GM18861 (cell line): ENCODE data around the gene CA9.

Experiments
- ATAC-seq: cut with Tn5 transposase; IDR thresholded peaks from one replicate; pipeline ENCODE4 v1.9.1; 2021; ENCODE audit not compliant: unreplicated experiment

The CA9 gene

GRCh38 chr9:35690614-35691333 lies 17.0 kb downstream of the CA9 start:
- ATAC-seq: no peak

DNA sequence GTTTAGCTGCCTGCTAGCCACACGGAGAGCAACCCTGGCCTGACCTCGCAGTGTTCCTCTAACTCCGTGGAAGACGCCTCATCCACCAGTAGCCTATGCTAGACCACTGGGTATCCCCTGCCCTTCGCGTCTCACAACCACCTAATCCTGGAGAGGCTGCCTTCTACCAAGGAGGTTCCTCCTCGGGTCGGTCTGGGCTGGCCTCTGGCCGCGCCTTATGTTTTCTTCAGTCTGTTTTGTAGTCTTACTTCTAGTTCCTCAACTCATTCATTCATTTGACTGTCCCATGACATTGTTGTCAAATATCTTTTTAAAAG lies 17.6 kb downstream of the CA9 start:
- no peak for ATAC-seq

DNA sequence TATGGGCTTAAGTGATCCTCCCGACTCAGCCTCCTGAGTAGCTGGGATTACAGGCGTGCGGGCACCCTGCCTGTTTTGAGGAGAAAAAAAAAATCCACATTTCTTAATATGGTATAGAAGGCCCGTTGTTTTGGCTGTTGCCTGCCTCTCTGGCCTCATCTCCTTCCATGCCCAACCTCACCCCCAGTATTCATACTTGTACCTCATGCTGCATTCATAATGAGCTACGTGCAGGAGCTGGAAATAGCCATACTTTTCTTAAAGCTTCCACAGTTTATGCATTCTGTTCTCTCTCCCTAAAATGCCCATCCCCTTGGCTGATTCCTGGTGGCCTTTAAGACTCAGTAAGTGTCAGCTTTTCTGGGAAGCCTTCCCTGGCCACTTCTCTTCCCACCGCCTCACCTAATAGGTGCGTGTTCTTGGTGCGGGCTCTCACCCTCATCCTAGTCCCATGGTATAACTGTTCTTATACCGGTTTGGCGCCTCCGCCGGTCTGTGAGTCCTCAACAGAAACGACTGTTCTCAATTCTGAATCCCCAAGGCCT lies 18.1 kb downstream of the CA9 start:
- ATAC-seq: no peak

DNA sequence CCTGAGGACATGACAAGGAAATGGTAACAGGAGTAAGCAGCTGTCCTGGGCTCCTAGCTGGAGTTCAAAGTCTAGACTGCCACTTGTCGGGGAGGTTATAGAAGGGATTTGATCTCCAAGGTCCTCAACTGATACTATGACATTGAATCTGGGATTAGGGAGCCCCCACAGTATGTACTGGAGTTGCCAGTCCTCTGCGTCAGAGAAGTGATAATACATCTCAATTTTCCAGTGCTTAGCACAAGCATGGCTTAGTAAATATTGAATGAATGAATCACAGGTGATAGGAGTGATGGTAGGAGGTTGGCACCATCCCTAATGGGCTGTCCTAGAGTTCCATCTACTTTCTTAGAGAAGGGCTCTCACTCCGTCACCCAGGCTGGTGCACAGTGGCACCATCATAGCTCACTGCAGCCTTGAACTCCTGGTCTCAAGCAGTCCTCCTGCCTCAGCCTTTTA lies 22.2 kb downstream of the CA9 start:
- ATAC-seq: no peak

DNA sequence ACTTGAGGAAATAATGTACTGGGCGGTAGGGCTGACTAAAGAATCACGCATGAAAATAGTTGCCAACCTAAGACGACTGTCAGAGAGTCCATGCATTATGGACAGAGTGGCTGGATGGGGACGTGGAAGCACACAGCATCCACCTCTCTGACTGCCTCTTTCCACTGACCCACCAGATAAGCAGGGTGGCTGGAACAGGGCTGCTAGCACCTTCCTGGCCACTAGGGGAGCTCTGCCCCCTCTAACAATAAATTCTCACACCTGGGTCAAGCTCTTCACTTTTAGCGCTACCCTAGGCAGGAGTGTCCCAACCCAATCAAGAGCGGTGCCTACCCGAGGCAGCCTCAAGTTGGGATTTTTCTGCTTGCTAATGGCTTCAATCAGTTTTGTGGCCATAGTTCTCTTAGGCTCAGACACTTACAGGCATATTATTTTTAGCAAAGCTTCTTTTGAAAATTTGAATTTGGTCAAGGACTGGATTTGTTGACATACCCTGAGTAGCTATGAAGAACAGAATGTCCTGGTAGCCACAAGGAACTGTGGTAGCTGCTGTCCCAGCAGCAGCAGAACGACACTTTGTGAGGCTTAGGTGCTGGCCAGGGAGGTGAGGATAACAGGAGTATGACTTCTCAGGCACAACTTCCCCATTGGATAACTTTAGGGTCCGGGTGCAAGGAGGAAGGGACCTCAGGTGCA lies 22.9 kb downstream of the CA9 start:
- ATAC-seq: peak; percentile 84

- no peak for ATAC-seq
Measured at GRCh38 chr9:35697486-35697885, 23.8 kb downstream of the CA9 start.

- ATAC-seq: no peak
Measured at GRCh38 chr9:35698231-35698630, 24.5 kb downstream of the CA9 start.

GRCh38 chr9:35700031-35700430 lies 26.3 kb downstream of the CA9 start:
- no peak for ATAC-seq

DNA sequence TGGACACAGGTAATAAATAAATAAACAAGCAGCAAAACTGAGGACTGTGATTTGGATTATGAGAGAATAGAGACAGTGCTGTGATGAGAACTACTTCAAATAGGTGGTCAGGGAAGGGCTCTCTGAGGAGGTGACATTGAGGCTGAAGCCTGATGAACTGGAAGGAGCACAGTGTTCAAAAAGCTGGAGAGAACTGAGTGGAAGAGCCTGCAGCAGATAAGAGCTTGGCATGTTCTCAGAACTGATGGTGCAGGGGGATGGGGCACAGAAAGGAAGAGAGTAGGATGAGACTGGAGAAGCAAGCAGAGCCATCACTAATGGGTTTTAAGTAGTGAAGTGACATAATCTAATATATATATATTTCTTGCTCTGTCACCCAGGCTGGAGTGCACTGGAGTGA lies 27.2 kb downstream of the CA9 start:
- ATAC-seq: no peak

- no peak for ATAC-seq
Measured at GRCh38 chr9:35702696-35703095, 29.0 kb downstream of the CA9 start.

- ATAC-seq: no peak
Measured at GRCh38 chr9:35703906-35704672, 30.4 kb downstream of the CA9 start.

GRCh38 chr9:35705372-35705771 lies 31.6 kb downstream of the CA9 start:
- ATAC-seq: no peak

DNA sequence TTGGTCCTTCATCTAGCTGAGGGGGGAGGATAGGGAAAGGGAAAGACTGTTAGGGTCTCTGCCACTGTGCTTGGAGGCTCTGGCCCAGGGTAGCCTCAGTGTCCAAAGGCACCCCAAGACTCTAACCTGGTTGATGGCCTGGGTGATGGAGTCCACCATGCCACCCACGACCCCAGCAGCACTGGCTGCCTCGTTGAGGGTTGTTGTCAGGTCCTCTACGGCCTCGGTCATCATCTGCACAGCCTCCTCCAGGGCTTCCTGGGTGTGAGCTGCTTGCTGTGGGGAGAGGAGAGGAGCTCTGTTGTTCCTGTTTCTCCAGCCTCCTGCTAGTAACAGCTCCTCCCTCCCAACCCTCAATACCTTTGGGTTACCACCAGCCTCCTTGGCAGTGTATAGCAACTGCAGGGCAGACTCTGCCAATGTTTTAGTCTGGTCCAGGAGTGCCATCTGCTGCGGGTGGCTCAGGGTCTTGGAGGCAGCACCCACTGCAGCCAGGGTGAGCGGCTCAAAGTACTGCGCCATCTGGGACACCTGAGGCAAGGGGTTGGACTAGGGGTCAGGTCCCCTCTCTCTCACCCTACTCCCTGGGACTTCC lies 32.2 kb downstream of the CA9 start:
- ATAC-seq: no peak

DNA sequence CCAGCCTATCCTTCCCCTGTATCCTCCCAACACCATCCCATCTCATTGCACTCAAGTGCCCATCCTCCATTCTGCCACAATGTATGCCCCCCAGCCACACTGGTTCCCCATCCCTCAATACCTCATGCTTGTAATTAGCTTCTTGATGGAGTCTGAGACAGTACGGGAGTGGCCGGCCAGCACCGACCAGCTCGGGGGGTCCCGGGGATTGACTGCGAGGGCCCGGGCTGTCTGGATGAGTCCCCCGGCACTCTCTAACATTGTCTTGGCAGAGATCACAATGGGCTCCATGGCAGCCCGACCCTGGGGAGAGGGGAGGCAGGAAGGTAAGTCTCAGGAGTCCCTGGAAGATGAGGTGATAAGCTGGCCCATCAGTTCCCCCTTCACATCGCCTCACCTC lies 33.2 kb downstream of the CA9 start:
- no peak for ATAC-seq

DNA sequence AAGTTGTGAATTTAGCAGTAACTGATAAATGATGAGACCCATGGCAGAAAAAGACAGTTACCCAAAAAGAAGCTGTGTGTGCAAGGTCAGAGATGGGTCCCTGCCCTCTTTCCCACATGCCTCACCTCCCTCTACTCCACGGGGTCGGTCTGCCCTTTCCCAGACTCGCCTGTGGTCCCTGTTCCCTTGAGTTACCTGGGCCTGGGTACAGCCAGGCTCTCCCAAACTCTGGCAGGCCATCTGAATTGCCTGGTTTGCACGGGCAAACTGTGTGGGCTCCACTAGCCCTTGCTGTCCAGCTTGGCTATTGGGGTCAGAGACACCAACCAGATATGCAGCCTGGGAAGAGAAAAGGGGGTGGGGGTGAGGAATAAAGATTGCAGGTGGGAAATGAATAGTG lies 34.4 kb downstream of the CA9 start:
- ATAC-seq: no peak

DNA sequence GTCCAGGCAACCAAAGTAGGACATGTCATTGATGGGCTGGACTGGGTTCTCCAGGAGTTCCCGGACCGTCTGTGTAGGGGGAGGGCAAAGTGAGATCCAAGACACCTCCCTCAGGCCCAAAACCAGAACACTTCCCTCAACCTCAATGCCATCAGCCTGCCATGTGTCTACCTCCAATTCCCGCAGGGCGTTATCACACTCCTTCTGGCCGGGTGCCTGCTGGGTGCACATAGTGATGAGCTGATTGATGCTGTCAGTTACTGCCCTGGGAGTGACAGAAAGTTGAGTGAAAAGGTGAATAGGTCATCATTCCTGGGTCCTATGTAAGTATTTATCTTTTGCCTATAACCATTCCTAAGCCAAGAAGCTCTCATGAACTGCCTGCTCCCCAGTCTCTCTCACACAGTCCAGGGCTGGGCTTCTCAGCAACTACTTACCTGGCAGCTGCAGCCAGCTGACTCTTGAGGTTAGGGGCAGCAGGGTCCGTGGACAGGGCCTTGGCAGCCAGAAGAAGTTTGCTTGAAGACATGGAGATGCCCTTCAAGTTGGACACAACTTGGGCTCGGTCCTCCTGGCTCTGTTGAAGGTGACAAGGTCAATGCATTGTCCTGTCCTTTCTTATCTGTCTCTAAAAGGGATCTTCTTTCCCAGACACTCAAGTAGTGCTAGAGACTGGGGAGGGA lies 37.2 kb downstream of the CA9 start:
- ATAC-seq: no peak

DNA sequence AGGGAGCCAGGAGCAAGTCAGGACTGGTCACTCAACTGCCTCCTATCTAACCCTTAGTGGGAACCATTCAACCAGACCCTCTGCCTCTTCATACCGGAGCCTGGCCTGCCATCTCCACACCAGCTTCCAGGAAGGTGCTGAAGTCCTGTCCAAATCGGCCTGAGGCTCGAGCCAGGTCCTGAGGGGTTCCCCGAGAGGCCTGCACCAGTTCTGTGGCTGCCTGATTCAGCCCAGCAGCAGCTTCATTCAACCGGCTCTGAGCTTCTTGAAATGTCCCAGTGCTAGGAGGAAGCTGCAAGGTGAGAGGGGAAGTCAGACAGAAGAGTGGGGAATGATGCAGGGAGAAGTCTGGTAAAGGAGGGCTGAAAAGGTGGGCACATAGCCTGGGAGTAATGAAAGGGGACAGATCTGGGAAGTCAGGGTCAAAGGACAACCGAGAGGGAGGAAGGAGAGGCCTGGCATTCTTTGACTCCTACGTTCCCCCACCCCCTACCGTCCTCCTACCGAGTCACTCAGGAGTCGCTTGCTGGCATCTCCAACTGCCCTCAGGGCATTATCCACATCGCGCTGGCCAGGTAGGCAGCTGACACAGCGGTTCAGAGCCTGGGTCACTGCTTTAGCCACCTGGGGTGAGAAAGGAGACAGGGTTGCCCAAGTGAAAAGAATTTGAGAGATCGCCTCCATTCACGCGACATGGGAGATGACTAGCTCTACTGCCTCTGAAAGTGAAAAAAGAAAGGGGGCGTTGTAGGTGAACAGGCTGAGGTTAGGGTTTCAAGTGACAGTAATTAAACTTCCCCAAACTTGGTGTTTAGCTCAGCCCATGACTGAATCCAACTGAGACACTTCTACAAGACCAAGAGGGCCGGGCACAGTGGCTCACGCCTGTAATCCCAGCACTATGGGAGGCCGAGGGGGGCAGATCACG lies 38.0 kb downstream of the CA9 start:
- ATAC-seq: no peak

DNA sequence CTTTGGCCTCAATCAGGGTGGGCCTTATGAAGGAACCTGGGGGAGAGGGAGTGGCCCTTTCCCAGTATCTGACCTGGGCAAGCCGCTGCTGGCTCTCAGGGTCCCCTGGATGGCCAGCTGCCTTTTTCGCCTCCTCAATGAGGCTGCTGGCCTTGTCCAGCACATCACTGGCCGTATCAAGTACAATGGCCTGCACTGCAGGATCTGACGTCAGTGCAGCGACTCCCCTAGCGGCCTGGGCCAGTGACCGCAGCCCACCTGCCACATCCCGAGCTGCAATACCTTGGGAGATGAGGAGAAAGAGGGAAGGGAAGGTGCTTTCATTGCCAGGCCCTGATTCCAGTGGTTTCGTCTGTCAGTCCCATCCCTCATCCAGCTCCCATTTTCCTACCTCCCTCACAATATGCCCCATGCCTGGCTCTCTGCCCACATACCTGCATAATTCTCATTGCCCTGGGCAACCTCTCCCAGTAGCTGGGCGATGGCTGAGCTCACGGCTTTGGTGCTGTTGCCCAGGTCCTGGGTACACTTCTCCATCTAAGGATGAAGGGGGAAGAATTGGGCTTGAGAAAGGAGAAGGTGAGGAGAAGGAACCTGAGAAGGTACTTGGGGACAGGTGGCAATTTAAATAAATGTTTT lies 39.2 kb downstream of the CA9 start:
- no peak for ATAC-seq

DNA sequence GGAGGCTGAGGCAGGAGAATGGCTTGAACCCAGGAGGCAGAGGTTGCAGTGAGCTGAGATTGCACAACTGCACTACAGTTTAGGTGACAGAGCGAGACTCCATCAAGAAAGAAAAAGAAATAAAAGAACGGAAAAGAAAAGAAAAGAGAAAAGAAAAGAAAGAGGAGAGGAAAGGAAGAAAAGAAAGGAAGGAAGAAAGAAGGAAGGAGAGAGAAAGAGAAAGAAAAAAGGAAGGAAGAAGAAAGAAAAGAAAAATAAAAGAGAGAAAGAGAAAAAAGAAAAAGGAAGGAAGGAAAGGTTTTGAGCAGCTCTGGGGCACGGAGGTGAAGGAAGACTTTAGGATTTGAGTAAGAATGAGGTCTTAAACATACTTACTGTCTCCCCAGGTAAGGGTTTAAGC lies 39.9 kb downstream of the CA9 start:
- no peak for ATAC-seq
